Transverse colon (tissue), 4 donors: Measurements from ENCODE around the gene ACTL7B. TPM values are rescaled to one million over a fixed set of nuclear protein-coding genes. Genes with fewer than 3 reads are reported as not detected.
"Not testable (repeated sequence)": the region's sequence is repeated elsewhere in the genome, so short reads cannot be mapped to it uniquely, and the experiment has no call there.

Source experiments
- DNase-seq: peaks from one replicate; pipeline ENCODE4 v3.0.0-alpha.2; 2019
- H3K27ac ChIP-seq, 4 donors: fragments of 200-600 bp; sonication (generic); 2 replicates each; pipeline ENCODE4 v1.5.1; 2016 to 2018; ENCODE audit warnings: inconsistent platforms in 4 of 4
- H3K27me3 ChIP-seq: fragments of 200-600 bp; sonication (generic); 2 replicates; pipeline ENCODE4 v1.5.1; 2017; ENCODE audit warnings: inconsistent platforms
- H3K36me3 ChIP-seq, 4 donors: fragments of 200-600 bp; sonication (generic); 2 replicates each; pipeline ENCODE4 v1.5.1; 2017 to 2019; ENCODE audit warnings: inconsistent platforms in 4 of 4
- H3K4me1 ChIP-seq, 4 donors: fragments of 200-600 bp; sonication (generic); 2 replicates each; pipeline ENCODE4 v1.5.1; 2017 to 2020; ENCODE audit warnings: inconsistent platforms in 4 of 4
- H3K4me3 ChIP-seq, 4 donors: fragments of 200-600 bp; sonication (generic); 1 replicate in 1 of 4; 2 replicates in 3 of 4; pipeline versions ENCODE4 v1.5.1 to v1.6.1; 2017 to 2019; ENCODE audit warnings: inconsistent platforms in 4 of 4
- H3K9me3 ChIP-seq, 2 donors: fragments of 200-600 bp; sonication (generic); 2 replicates each; pipeline ENCODE4 v1.5.1; 2017 to 2019; ENCODE audit warnings: inconsistent platforms in 2 of 2
- EP300 ChIP-seq: sonication (generic); formaldehyde crosslinking; IDR thresholded peaks from one replicate; pipeline ENCODE4 v1.6.1; 2017; ENCODE audit warnings: antibody characterized with exemption, low read depth
- POLR2A ChIP-seq: fragments of 450-650 bp; IDR thresholded peaks from one replicate; pipeline ENCODE4 v1.6.1; 2016; ENCODE audit warnings: antibody characterized with exemption, mild to moderate bottlenecking, moderate library complexity
- POLR2AphosphoS5 ChIP-seq, 3 donors: sonication (generic); formaldehyde crosslinking; IDR thresholded peaks; one replicate each; pipeline ENCODE4 v1.6.1; 2016; ENCODE audit warnings: antibody characterized with exemption in 3 of 3
- WGBS, 2 donors: methylation state at CpG; one replicate each; pipeline ENCODE4 v1.1.5; 2018; ENCODE audit warnings: low coverage in 1 of 2; 5-methylcytosine and 5-hydroxymethylcytosine counted together
- in situ Hi-C, 4 donors: fragments of 200-750 bp; cut with MboI; loops; one replicate each; pipeline versions ENCODE4 v1.15.0 to v1.15.1; 2017; ENCODE audit warnings: low sequenced_read_pairs in 3 of 4, low pct_ligation_motif_present in 1 of 4, low pct_unique_long_range_greater_than_20kb in 1 of 4
- intact Hi-C: fragments of 100-400 bp; cut with DNase I; formaldehyde crosslinking; loops from one replicate; pipeline ENCODE4 v1.15.1; 2023; ENCODE audit warnings: low total_unique reads
- total RNA-seq, 4 donors: library from RNA; depleted of rRNA; stranded (reverse); fragments of >200 nt; gene quantifications; one replicate each; pipeline ENCODE4 v1.1.0, GENCODE V29; 2016
- TF ChIP-seq, protein P1 (sequence below), 5 experiments: fragments of 200-600 bp in 3 of 5; fragments of 450-650 bp in 2 of 5; sonication (generic) in 3 of 5; IDR thresholded peaks; 1 replicate in 2 of 5; 2 replicates in 3 of 5; pipeline ENCODE4 v1.5.1; 2016 to 2017; ENCODE audit warnings: antibody characterized with exemption in 5 of 5, inconsistent platforms in 3 of 5, mild to moderate bottlenecking in 2 of 5, moderate library complexity in 1 of 5

Gene ACTL7B
- total RNA-seq, 4 donors from 2014 or later: not detected

GRCh38 chr9:108903420-108904103 lies 47.8 kb upstream of the ACTL7B start:
- 86 to 100% methylated on average over 1 to 2 of the region's 2 CpGs for WGBS, 2 donors
- TF ChIP-seq POLR2AphosphoS5 (IDR thresholded peaks at IDR 0.05): no peak
- TF ChIP-seq, protein P1, sequence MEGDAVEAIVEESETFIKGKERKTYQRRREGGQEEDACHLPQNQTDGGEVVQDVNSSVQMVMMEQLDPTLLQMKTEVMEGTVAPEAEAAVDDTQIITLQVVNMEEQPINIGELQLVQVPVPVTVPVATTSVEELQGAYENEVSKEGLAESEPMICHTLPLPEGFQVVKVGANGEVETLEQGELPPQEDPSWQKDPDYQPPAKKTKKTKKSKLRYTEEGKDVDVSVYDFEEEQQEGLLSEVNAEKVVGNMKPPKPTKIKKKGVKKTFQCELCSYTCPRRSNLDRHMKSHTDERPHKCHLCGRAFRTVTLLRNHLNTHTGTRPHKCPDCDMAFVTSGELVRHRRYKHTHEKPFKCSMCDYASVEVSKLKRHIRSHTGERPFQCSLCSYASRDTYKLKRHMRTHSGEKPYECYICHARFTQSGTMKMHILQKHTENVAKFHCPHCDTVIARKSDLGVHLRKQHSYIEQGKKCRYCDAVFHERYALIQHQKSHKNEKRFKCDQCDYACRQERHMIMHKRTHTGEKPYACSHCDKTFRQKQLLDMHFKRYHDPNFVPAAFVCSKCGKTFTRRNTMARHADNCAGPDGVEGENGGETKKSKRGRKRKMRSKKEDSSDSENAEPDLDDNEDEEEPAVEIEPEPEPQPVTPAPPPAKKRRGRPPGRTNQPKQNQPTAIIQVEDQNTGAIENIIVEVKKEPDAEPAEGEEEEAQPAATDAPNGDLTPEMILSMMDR (IDR thresholded peaks at IDR 0.05): no peak
- TF ChIP-seq POLR2A: no peak
- TF ChIP-seq EP300: no peak
- H3K4me3 ChIP-seq: no peak overlapping the region
- H3K9me3 ChIP-seq: no peaks in the 10 kb centered on the region
- intact Hi-C loops (no loop called here), in situ Hi-C loops (no loop called here)
- no peak overlapping the region for H3K27ac ChIP-seq
- H3K27me3 ChIP-seq: no peaks in the 10 kb centered on the region
- peaks cover 0 to 66% (median 26%) of the 10 kb centered on the region in 4 donors for H3K36me3 ChIP-seq
- no peaks in the 10 kb centered on the region for H3K4me1 ChIP-seq
- no peak for DNase-seq

DNA sequence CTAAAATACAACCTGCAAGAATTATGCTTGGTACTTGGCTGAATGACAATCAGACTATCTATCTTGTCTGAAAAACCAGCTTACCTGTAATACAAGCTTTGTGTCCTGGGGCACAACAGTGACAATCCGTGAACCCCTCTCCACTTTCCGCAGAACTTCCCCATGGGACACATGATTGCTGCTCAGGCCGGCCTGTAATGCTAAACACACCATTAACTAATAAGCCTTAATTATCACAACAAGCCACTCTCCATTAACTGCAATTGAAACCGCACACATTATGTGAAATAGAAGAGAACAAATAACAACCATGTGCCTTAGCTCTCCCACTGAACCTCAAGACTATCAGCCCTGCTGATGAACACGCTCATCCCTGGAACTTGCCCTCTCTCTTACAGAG lies 44.4 kb upstream of the ACTL7B start:
- 83 to 94% methylated on average over 5 of the region's 5 CpGs for WGBS, 2 donors
- TF ChIP-seq, protein P1 (IDR thresholded peaks at IDR 0.05): no peak
- TF ChIP-seq POLR2AphosphoS5 (IDR thresholded peaks at IDR 0.05): no peak
- no peak for TF ChIP-seq POLR2A
- TF ChIP-seq EP300: no peak
- no peak for DNase-seq
- in situ Hi-C loops (no loop called here), intact Hi-C loops (no loop called here)
- no peaks in the 10 kb centered on the region for H3K9me3 ChIP-seq
- H3K4me1 ChIP-seq: no peaks in the 10 kb centered on the region
- no peaks in the 10 kb centered on the region for H3K27me3 ChIP-seq
- no peak overlapping the region for H3K4me3 ChIP-seq
- peaks cover 0 to 69% (median 27%) of the 10 kb centered on the region in 4 donors for H3K36me3 ChIP-seq
- H3K27ac ChIP-seq: no peak overlapping the region

DNA sequence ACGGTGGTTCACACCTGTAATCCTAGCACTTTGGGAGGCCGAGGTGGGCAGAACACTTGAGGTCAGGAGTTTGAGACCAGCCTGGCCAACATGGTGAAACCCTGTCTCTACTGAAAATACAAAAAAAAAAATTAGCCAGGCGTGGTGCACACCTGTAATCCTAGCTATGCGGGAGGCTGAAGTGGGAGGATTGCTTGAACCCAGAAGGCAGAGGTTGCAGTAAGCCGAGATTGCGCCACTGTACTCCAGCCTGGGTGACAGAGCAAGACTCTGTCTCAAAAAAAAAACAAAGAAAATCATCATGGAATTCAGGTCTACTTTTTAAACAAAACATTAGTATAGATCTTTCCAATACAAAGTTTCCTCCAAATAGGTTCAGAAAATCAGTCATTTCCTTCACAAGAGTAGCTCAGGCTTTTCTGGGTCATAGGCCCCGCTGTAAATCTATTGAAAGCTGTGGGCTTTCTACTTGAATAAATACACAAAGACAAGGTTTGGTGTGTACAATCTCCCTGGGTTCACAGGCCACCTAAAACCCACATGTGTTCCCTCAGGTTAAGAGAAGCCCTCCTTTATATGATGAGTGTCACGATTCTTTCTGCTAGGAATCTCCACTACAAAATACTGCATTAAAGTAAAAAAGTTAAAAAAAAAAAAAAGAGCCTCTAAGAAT lies 43.4 kb upstream of the ACTL7B start:
- H3K27ac ChIP-seq, intact Hi-C loops, H3K27me3 ChIP-seq, H3K9me3 ChIP-seq, DNase-seq, H3K4me3 ChIP-seq, H3K4me1 ChIP-seq: not testable (repeated sequence)
- 93 to 96% methylated on average over 7 to 8 of the region's 8 CpGs for WGBS, 2 donors
- in situ Hi-C loops: loop anchor here in 1 of 4 donors (10.0 kb wide), 1 partner anchor 64 kb away; no protein-coding TSS in a partner anchor
- peaks cover 0 to 62% (median 24%) of the 10 kb centered on the region in 4 donors for H3K36me3 ChIP-seq

- 88 to 95% methylated on average over 2 of the region's 2 CpGs for WGBS, 2 donors
- H3K4me3 ChIP-seq: no peak overlapping the region
- peaks cover 0 to 63% (median 24%) of the 10 kb centered on the region in 4 donors for H3K36me3 ChIP-seq
- H3K27me3 ChIP-seq: no peaks in the 10 kb centered on the region
- H3K27ac ChIP-seq: no peak overlapping the region
- H3K4me1 ChIP-seq: no peaks in the 10 kb centered on the region
- intact Hi-C loops (no loop called here), in situ Hi-C loops (loop anchor here in 1 of 4 donors (10.0 kb wide), 1 partner anchor 63 kb away; no protein-coding TSS in a partner anchor)
- H3K9me3 ChIP-seq: no peaks in the 10 kb centered on the region
- TF ChIP-seq, protein P1 (IDR thresholded peaks at IDR 0.05): no peak
- TF ChIP-seq POLR2A (no peak), EP300 (no peak), POLR2AphosphoS5 (IDR thresholded peaks at IDR 0.05) (no peak)
- no peak for DNase-seq
Measured at GRCh38 chr9:108897324-108898096, 41.7 kb upstream of the ACTL7B start.
